Activated CD4-positive, alpha-beta T cell treated with anti-CD3 and anti-CD28 coated beads, Interleukin-2, amount 50 U/mL, for 4 hours (primary cell): ENCODE results near the gene CPEB3.
"Not testable (repeated sequence)": the region's sequence is repeated elsewhere in the genome, so short reads cannot be mapped to it uniquely, and the experiment has no call there.

Experiments
- DNase-seq, 2 experiments: peaks; one replicate each; pipeline ENCODE4 v3.0.0-alpha.2; 2020

Gene CPEB3

GRCh38 chr10:92265687-92266258 lies 25.1 kb downstream of the CPEB3 start:
- no peak for DNase-seq

- DNase-seq: no peak
Observed at GRCh38 chr10:92264249-92264648, 26.6 kb downstream of the CPEB3 start.

GRCh38 chr10:92263396-92263795 lies 27.5 kb downstream of the CPEB3 start:
- DNase-seq: no peak

- DNase-seq: no peak
Observed at GRCh38 chr10:92248566-92248965, 42.3 kb downstream of the CPEB3 start.

- no peak for DNase-seq
Observed at GRCh38 chr10:92244796-92245195, 46.1 kb downstream of the CPEB3 start.

GRCh38 chr10:92242910-92243671 lies 47.8 kb downstream of the CPEB3 start:
- DNase-seq: peak; percentile 21 to 25

- no peak for DNase-seq
Observed at GRCh38 chr10:92242380-92242779, 48.5 kb downstream of the CPEB3 start.

- DNase-seq: no peak
Observed at GRCh38 chr10:92241501-92241900, 49.4 kb downstream of the CPEB3 start.

- DNase-seq: no peak
Observed at GRCh38 chr10:92241158-92241500, 49.7 kb downstream of the CPEB3 start.

- DNase-seq: peak; percentile 7 to 15
Observed at GRCh38 chr10:92240289-92241157, 50.4 kb downstream of the CPEB3 start.

GRCh38 chr10:92239600-92240288 lies 51.1 kb downstream of the CPEB3 start:
- peak; percentile 26 to 30 for DNase-seq

GRCh38 chr10:92239151-92239599 lies 51.7 kb downstream of the CPEB3 start:
- no peak for DNase-seq

GRCh38 chr10:92238586-92239098 lies 52.2 kb downstream of the CPEB3 start:
- DNase-seq: no peak

- DNase-seq: no peak
Observed at GRCh38 chr10:92238054-92238585, 52.8 kb downstream of the CPEB3 start.

- no peak for DNase-seq
Observed at GRCh38 chr10:92231196-92231595, 59.7 kb downstream of the CPEB3 start.

GRCh38 chr10:92222603-92223262 lies 68.1 kb downstream of the CPEB3 start:
- DNase-seq: no peak

- no peak for DNase-seq
Observed at GRCh38 chr10:92219559-92219958, 71.3 kb downstream of the CPEB3 start.

- no peak for DNase-seq
Observed at GRCh38 chr10:92218569-92218968, 72.3 kb downstream of the CPEB3 start.

GRCh38 chr10:92216608-92217007 lies 74.3 kb downstream of the CPEB3 start:
- not testable (repeated sequence) for DNase-seq

- DNase-seq: not testable (repeated sequence)
Observed at GRCh38 chr10:92215222-92215621, 75.7 kb downstream of the CPEB3 start.

- no peak for DNase-seq
Observed at GRCh38 chr10:92213049-92213448, 77.8 kb downstream of the CPEB3 start.

- no peak for DNase-seq
Observed at GRCh38 chr10:92208736-92209135, 82.1 kb downstream of the CPEB3 start.
